Lower leg skin (tissue), 3 donors: ENCODE data around the gene YPEL3.

Experiments
- CTCF ChIP-seq, 3 donors: fragments of 450-650 bp; IDR thresholded peaks; one replicate each; pipeline ENCODE4 v1.5.1; 2016; ENCODE audit warnings: antibody characterized with exemption in 3 of 3, mild to moderate bottlenecking in 3 of 3, moderate library complexity in 2 of 3
- POLR2A ChIP-seq, 2 donors: fragments of 450-650 bp; IDR thresholded peaks; one replicate each; pipeline ENCODE4 v1.6.1; 2016 to 2017; ENCODE audit warnings: antibody characterized with exemption in 2 of 2, mild to moderate bottlenecking in 1 of 2, moderate library complexity in 1 of 2

DNA sequence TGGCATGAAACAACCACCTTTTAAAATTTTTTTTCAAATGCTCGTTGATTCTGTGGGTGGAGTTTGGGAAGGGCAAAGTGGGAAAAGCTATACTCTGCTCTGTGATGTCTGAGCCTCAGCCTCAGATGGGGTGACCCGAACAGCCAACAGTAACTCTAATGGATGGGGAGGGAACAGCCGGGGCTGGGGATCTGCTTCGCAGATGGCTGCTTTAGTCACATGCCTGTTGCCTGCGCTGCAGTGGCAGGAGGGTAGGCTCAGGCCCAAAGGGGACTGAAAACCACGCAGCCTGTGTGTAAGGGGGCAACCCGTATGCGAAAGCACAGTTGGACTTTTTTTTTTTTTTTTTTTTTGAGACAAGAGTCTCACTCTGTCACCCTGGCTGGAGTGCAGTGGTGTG lies 41.9 kb upstream of the YPEL3 start:
- TF ChIP-seq POLR2A (IDR thresholded peaks at IDR 0.05) (no peak), CTCF (IDR thresholded peaks at IDR 0.05) (no peak)
